Suprapubic skin (tissue), 4 donors: ENCODE results near the gene CABP2. TPM values are rescaled to one million over a fixed set of nuclear protein-coding genes. Genes with fewer than 3 reads are reported as not detected.
"Not testable (repeated sequence)": the region's sequence is repeated elsewhere in the genome, so short reads cannot be mapped to it uniquely, and the experiment has no call there.

Source experiments
- DNase-seq, 2 donors: peaks; one replicate each; pipeline ENCODE4 v3.0.0-alpha.2; 2019; ENCODE audit warnings: low spot score in 2 of 2
- H3K27ac ChIP-seq: fragments of 200-600 bp; sonication (generic); one replicate; pipeline ENCODE4 v1.5.1; 2019
- H3K27me3 ChIP-seq: fragments of 200-600 bp; sonication (generic); one replicate; pipeline ENCODE4 v1.5.1; 2019
- H3K36me3 ChIP-seq: fragments of 200-600 bp; sonication (generic); one replicate; pipeline ENCODE4 v1.5.1; 2019
- H3K4me1 ChIP-seq: fragments of 200-600 bp; sonication (generic); one replicate; pipeline ENCODE4 v1.5.1; 2019
- H3K4me3 ChIP-seq: fragments of 200-600 bp; sonication (generic); one replicate; pipeline ENCODE4 v1.5.1; 2019; ENCODE audit warnings: mild to moderate bottlenecking
- H3K9me3 ChIP-seq: fragments of 200-600 bp; sonication (generic); one replicate; pipeline ENCODE4 v1.5.1; 2019
- CTCF ChIP-seq, 2 donors: fragments of 200-600 bp in 1 of 2; fragments of 450-650 bp in 1 of 2; sonication (generic) in 1 of 2; IDR thresholded peaks; one replicate each; pipeline ENCODE4 v1.5.1; 2016 to 2019; ENCODE audit warnings: antibody characterized with exemption in 2 of 2, mild to moderate bottlenecking in 1 of 2, moderate library complexity in 1 of 2
- EP300 ChIP-seq: sonication (generic); formaldehyde crosslinking; IDR thresholded peaks from one replicate; pipeline ENCODE4 v1.6.1; 2017; ENCODE audit warnings: antibody characterized with exemption
- POLR2A ChIP-seq, 2 donors: fragments of 450-650 bp; IDR thresholded peaks; one replicate each; pipeline ENCODE4 v1.6.1; 2017; ENCODE audit warnings: antibody characterized with exemption in 2 of 2, mild to moderate bottlenecking in 2 of 2, moderate library complexity in 2 of 2
- POLR2AphosphoS5 ChIP-seq, 3 donors: sonication (generic); formaldehyde crosslinking; IDR thresholded peaks; one replicate each; pipeline ENCODE4 v1.6.1; 2017; ENCODE audit warnings: antibody characterized with exemption in 3 of 3
- WGBS: methylation state at CpG from one replicate; pipeline ENCODE4 v1.1.5; 2018; 5-methylcytosine and 5-hydroxymethylcytosine counted together
- total RNA-seq, 4 donors: library from RNA; depleted of rRNA; stranded (reverse); fragments of >200 nt; gene quantifications; one replicate each; pipeline ENCODE4 v1.1.0, GENCODE V29; 2016

The CABP2 gene
- total RNA-seq, 4 donors from 2014 or later, result not detected

DNA sequence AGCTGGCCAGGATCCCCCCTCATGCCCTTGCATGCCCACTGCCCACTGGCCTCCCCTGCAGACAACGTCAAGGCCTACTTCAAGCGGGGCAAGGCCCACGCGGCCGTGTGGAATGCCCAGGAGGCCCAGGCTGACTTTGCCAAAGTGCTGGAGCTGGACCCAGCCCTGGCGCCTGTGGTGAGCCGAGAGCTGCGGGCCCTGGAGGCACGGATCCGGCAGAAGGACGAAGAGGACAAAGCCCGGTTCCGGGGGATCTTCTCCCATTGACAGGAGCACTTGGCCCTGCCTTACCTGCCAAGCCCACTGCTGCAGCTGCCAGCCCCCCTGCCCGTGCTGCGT is 32.5 kb downstream of the CABP2 start:
- no peak overlapping the region for H3K4me3 ChIP-seq
- WGBS, result 80% methylated on average over 14 of the region's 15 CpGs
- peaks cover 8% of the 10 kb centered on the region for H3K4me1 ChIP-seq
- TF ChIP-seq CTCF (IDR thresholded peaks at IDR 0.05) (no peak), POLR2AphosphoS5 (IDR thresholded peaks at IDR 0.05) (no peak), POLR2A (IDR thresholded peaks at IDR 0.05) (no peak), EP300 (no peak)
- no peak overlapping the region for H3K27ac ChIP-seq
- peaks cover 76% of the 10 kb centered on the region for H3K36me3 ChIP-seq
- H3K9me3 ChIP-seq, result no peaks in the 10 kb centered on the region
- peak in 1 of 2 donors; percentile 76 for DNase-seq
- no peaks in the 10 kb centered on the region for H3K27me3 ChIP-seq

DNA sequence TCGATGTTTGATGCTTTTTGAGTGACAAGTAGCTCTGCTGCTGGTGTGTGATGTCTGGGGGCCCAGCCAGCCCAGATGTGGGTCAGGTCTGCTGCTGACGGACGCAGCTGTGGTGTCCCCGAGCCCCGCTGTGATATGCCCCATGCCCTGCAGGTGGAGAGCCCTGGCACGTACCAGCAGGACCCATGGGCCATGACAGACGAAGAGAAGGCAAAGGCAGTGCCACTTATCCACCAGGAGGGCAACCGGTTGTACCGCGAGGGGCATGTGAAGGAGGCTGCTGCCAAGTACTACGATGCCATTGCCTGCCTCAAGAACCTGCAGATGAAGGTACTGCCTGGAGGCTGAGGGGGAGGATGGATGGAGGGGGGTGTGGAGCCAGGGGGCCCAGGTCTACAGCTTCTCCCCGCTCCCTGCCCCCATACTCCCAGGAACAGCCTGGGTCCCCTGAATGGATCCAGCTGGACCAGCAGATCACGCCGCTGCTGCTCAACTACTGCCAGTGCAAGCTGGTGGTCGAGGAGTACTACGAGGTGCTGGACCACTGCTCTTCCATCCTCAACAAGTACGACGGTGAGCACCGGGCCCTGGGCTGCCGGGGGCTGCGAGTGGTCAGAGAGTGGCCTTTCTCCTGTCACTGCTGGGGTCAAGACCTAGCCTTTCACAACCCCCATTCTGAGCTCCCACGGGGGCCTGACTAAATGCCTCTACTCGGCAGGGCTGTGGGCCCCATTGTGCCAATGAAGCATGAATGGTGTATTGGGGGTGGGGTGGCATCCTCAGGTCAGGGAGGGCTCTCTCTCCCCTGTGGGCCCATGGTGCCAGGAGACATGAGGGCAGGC is 33.1 kb downstream of the CABP2 start:
- H3K27me3 ChIP-seq, result no peaks in the 10 kb centered on the region
- H3K4me1 ChIP-seq, result peaks cover 9% of the 10 kb centered on the region
- H3K4me3 ChIP-seq, result no peak overlapping the region
- H3K9me3 ChIP-seq, result no peaks in the 10 kb centered on the region
- peaks cover 72% of the 10 kb centered on the region for H3K36me3 ChIP-seq
- DNase-seq, result no peak
- TF ChIP-seq POLR2A (IDR thresholded peaks at IDR 0.05), result no peak
- TF ChIP-seq POLR2AphosphoS5 (IDR thresholded peaks at IDR 0.05), result no peak
- TF ChIP-seq CTCF (IDR thresholded peaks at IDR 0.05), result no peak
- TF ChIP-seq EP300, result no peak
- no peak overlapping the region for H3K27ac ChIP-seq
- 83% methylated on average over 12 of the region's 23 CpGs for WGBS

DNA sequence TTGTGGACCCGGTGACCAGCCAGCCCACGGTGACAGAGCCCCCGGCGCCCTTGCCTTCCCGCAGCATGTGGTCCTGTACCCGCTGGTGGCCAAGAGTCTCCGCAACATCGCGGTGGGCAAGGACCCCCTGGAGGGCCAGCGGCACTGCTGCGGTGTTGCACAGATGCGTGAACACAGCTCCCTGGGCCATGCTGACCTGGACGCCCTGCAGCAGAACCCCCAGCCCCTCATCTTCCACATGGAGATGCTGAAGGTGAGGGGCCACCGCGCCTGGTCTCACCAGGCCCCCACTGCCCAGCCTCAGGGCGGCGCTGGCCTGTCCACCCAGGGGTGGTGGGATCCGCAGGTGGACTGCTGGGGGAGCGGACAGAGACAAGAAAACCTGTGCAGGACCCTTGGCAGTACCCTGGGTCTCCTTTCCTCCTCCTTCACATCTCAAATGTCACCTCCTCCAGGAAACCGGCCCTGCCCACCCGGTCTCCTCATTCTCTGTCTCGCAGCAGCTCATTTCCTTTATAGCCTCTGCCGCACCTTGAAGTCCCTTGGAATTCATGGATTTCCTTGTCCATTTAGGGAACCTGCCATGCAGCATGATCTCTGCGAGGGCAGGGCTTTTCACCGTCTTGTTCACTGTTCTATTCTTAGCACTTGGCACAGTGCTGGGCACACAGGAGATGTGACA is 33.9 kb downstream of the CABP2 start:
- Histone ChIP-seq H3K27me3 (no peaks in the 10 kb centered on the region), H3K4me3 (no peak overlapping the region), H3K4me1 (peaks cover 17% of the 10 kb centered on the region), H3K27ac (no peak overlapping the region), H3K9me3 (no peaks in the 10 kb centered on the region), H3K36me3 (peaks cover 65% of the 10 kb centered on the region)
- TF ChIP-seq POLR2A (IDR thresholded peaks at IDR 0.05) (no peak), POLR2AphosphoS5 (IDR thresholded peaks at IDR 0.05) (no peak), CTCF (IDR thresholded peaks at IDR 0.05) (no peak), EP300 (no peak)
- DNase-seq, result no peak
- WGBS, result 89% methylated on average over 16 of the region's 25 CpGs

- peaks cover 38% of the 10 kb centered on the region for H3K36me3 ChIP-seq
- peaks cover 36% of the 10 kb centered on the region for H3K4me1 ChIP-seq
- TF ChIP-seq CTCF (IDR thresholded peaks at IDR 0.05) (no peak), EP300 (no peak)
- no peaks in the 10 kb centered on the region for H3K27me3 ChIP-seq
- no peak overlapping the region for H3K27ac ChIP-seq
- DNase-seq, result no peak
- H3K9me3 ChIP-seq, result no peaks in the 10 kb centered on the region
- 86% methylated on average over 18 of the region's 20 CpGs for WGBS
- no peak overlapping the region for H3K4me3 ChIP-seq
Measured at GRCh38 chr11:67486481-67487195, 36.6 kb downstream of the CABP2 start.

GRCh38 chr11:67485873-67486361 is 37.3 kb downstream of the CABP2 start:
- Histone ChIP-seq H3K36me3 (peaks cover 30% of the 10 kb centered on the region), H3K4me1 (peaks cover 36% of the 10 kb centered on the region)
- not testable (repeated sequence) for H3K27ac ChIP-seq, H3K9me3 ChIP-seq, H3K27me3 ChIP-seq, H3K4me3 ChIP-seq
- peak in 1 of 2 donors; percentile 69 for DNase-seq
- WGBS, result 85% methylated on average over 7 of the region's 7 CpGs
